GM18951 (cell line): ENCODE results near the gene IGFLR1.
"Not testable (repeated sequence)": the region's sequence is repeated elsewhere in the genome, so short reads cannot be mapped to it uniquely, and the experiment has no call there.

Source experiments
- POLR2A ChIP-seq: IDR thresholded peaks from 4 replicates; pipeline ENCODE4 v1.6.1; 2011; ENCODE audit warnings: mild to moderate bottlenecking; ENCODE audit not compliant: insufficient read length, insufficient read depth; ENCODE audit errors: extremely low read depth
- in situ Hi-C: fragments of 300-500 bp; cut with MboI; formaldehyde crosslinking; loops from one replicate; pipeline ENCODE4 v1.12.0; 2022; ENCODE audit warnings: low sequenced_read_pairs, mixed read lengths, inconsistent platforms; ENCODE audit not compliant: unreplicated experiment

The IGFLR1 gene

DNA sequence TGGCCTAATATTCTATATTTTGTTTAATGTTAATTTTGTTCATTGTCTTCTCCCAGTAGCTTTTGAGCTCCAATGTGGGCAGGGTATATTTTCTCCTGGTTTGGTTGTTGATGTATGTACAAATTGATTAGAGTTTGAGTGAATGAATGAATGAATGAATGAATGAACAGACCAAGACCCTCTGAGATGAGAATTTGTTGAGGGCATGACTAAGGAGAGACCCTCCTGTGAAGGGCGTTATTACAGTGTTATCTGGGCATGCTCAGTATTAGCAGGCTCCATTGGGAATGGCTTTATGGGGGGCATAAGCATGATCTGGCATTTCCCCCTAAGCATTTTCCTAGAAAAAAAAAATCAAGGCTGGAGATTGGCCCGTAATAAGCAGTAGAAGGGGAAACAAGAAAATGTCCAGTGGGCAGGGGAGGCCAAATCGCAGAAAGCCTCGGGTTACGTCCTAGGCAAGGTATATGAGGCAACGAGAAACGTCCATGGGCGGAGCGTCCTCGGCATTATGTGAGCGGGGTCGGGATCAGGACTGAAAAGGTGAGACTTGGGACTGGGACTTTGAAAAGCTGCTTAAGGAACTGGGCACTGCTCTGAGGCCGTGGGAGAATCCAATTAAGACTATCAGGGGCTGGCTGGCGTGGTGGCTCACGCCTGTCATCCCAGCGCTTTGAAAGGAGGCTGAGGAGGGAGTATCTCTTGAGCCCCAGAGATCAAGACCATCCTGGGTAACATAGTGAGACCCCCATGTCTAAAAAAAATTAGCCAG, 32.2 kb upstream of the IGFLR1 start:
- in situ Hi-C loops = no loop called here

DNA sequence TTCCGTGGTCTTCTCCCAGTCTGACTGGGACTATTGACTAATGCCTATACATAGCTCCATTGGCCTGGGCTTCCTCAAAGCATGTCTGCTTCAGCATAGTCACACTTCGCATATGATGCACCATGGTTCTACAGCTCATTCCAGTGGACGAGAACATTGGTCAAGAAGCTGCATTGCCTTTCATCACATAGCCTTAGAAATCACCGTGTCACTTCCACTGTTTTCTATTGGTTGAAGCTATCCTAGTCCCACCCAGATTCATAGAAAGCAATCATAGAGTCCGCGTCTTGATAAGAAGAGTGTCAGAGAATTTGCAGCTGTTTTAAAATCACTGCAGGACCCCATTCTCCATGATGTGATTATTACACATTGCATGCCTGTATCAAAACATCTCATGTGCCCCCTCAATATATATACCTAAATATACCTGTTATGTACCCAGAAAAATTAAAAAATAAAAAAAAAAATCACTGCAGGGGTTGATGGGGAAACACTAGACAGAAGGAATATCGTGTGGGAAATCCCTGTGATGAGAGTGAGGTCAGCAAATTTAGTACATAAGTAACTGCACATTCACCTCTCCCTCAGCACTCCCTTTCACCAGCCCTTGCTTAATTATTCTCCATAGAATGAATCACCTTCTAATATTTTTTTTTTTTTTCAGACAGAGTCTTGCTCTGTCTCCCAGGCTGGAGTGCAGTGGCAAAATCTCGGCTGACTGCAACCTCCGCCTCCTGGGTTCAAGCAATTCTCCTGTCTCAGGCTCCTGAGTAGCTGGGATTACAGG, 31.0 kb upstream of the IGFLR1 start:
- TF ChIP-seq POLR2A = no peak
- in situ Hi-C loops = no loop called here

More for the DNA sequence above, 32.2 kb upstream of the IGFLR1 start:
- no peak for TF ChIP-seq POLR2A

DNA sequence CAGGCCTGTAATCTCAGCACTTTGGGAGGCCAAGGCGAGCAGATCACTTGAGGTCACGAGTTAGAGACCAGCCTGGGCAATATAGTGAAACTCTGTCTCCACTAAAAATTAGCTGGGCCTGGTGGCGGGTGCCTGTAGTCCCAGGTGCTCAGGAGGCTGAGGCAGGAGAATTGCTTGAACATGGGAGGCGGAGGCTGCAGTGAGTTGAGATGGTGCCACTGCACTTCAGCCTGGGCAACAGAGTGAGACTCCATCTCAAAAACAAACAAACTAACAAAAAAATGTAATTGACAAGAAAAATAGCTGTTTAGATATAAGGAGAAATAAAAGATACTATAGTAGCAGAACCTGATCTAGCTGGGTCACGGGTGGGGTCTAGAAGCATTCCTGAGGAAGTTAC, 30.1 kb upstream of the IGFLR1 start:
- in situ Hi-C loops = not testable (repeated sequence)

DNA sequence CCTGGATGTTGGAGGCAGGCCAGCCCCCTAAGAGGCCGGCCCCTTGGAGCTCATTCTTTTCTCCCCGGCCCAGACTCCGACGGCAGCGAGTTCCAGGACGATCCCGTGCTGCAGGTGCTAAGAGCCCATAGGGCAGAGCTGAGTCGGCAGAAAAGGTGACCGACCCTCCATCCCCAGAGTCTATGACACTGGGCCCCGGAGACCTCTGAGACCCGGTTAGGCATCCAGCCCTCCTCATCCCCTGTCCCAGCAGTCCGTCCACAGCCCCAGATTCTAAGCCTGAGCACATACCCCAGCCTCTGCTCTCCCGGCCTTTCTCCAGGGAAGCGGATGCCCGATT, 25.8 kb upstream of the IGFLR1 start:
- in situ Hi-C loops = no loop called here
- no peak for TF ChIP-seq POLR2A

DNA sequence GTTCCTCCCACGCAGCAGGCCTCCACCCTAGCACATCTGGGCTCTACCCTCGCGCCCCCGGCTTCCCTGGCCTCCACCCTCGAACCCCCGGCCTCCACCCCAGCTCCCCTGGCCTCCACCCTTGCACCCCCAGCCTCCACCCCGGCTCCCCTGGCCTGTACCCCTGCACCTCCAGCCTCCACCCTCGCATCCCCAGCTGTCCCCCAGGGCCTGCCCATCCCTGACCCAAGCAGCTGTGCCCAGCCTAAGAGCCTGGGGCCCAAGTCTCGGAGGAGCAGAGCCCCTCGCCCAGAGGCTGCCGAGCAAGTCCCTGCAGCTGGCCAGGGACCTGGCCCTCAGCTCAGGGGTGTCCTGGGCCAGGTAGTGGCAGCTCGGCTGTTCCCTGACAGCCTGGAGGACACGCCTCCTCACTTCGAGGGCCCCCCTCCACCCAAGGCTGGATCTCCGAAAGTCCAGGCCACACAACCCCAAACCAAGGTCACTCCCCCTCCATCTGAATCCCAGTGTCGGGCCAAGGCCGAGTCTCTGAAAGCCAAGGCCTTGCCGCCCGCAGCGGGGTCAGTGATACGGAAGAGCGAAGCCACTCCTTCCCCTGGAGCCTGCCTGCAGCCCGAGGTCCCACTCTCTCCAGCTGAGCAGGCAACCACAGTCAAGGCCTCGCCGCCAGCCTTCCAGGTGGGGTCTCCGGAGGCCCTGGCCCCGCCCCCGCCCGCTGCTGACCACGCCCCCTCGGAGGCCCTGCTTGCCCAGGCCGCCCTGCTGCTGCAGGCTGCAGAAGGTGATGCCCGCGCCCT, 25.2 kb upstream of the IGFLR1 start:
- in situ Hi-C loops = no loop called here
- no peak for TF ChIP-seq POLR2A

DNA sequence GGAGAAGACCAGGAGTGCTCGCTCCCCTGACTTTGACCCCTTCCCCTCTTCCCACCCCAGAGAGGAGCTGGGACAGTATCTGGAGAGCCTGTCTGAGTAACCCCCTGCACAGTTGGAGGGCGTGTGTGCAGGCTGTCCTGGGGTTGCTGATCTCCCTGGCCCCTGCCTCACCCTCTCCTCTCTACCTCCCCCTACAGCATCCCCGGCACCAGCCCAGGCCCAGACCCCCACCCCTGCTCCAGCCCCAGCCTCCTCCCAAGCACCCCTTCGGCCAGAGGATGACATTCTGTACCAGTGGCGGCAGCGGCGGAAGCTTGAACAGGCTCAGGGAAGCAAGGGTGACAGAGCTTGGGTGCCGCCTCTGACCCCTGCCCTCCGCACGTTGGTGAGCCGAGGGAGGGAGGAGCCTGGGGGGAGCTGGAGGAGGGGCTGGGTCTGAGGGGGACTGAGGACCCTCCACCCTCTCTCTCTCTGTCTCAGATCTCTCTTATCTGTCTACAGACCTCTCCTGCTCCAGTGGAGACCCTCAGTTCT, 24.4 kb upstream of the IGFLR1 start:
- in situ Hi-C loops = no loop called here
- TF ChIP-seq POLR2A = no peak

DNA sequence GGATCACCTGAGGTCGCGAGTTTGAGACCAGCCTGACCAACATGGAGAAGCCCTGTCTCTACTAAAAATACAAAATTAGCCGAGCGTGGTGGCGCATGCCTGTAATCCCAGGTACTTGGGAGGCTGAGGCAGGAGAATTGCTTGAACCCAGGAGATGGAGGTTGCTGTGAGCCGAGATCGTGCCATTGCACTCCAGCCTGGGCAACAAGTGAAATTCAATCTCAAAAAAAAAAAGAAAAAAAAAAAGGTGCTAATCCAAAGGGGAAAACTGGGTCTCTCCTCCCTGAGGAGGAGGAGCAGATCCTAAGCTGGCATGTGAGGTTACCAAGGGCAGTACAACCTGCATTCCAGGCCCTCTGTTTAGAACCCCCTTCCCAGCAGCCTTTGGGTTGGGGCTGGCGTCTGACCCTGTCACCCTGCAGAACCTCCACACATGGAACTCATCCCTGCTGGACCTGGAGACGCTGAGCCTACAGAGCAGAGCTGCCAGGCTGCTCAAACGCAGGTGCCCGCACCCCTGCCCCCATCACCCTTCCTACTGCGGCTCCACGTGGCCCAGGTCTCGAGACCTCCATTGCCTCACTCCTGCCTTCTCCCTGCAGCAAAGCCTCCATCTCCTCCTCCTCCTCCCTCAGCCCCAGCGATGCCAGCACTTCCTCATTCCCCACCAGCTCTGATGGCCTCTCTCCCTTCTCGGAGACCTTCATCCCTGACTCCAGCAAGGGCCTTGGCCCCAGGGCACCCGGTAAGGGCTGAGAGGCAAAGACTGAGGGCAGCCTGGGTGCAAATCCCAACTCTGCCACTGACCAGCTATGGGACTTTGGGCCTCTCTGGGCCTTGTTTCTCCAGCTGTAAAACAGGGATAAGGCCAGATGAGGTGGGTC, 22.4 kb upstream of the IGFLR1 start:
- in situ Hi-C loops = no loop called here
- TF ChIP-seq POLR2A = no peak

DNA sequence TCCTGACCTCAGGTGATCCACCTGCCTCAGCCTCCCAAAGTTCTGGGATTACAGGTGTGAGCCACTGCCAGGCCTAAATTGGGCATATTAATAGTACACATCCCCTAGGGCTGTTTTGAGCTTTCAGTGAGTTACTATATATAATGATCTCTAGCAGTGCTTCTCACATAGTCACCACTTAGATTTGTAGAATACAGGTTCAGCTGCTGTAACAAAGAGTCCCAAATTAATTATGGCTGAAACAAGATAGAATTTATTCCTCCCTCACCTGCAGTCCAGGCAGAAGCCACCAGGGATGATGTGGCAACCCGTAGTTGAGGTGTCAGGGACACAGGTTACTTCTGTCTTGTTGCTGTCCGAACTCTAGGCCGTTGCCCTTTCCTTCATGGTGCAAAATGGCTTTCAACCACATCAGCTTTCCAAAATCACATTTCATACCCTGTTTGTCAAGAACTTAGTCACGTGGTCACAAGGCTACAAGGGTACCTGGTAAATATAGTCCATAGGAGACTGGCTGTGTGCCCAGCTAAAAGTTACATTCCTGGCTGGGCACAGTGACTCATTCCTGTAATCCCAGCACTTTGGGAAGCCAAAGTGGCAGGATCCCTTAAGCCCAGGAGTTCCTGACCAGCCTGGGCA, 18.6 kb upstream of the IGFLR1 start:
- in situ Hi-C loops = no loop called here

DNA sequence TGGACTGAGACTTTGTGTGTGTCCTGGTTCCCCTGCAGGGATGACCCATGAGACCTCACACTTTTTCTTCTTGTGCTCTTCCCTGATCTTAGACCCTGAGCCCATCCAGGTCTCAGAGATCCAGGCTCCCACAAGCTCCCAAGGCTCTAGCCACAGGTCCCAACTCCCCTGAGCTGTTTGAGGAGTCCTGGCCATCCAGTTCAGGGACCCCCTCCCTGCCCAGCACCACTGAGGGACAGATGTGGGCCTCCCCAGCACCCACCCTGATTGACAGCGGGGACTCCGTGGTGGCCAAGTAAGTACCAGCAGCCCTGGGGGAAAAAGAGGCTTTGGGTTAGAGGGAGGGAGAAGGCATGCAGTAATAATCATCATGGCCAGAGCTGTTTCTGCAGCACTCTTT, 17.4 kb upstream of the IGFLR1 start:
- in situ Hi-C loops = no loop called here
- TF ChIP-seq POLR2A = no peak

More for the DNA sequence above, 18.6 kb upstream of the IGFLR1 start:
- no peak for TF ChIP-seq POLR2A

DNA sequence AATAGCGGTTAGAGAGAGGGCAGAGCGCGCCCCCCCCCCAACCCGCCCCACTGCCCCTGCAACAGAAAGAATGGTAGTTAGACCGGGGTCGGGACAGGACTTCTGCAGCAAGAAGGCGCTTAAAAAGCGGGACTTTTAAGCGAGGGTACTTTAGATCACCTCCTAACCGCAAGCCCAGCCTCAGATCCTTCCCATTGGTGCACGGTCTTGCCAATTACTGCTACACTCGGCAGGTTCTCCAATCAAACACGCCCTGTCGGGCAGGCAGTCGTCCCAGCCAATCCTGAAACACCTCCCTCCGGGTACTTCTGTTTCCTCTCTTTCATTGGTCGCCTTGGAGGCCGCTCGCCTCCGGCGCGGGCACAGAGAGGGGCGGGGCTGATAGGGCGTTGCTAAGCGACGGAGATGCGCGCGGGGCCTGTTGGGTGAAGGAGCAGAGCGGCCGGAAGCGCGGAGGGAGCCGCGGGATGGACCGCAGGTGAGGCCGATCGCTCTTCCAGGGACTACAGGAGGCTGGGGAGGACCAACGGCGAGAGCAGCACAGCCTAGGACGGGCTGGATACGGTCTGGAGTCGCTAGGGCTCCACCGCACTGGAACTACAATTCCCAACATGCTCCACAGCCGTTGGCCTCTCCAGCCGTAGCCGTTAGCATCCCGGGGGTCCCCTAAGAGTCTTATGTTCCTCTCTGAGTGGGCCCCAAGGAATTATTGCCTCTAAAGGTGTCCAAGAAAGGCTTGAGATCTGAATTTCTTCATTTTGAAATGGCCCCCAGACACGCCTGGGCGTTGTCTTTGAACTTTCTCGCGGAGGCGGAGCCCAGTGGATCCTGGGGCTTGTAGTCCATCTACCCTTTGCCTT, 15.7 kb upstream of the IGFLR1 start, which contains the start of gene PROSER3:
TSS of gene PROSER3 (plus strand) at position 428 of the 860 bp plus-strand sequence. CDS start at position 468, 40 bp downstream.
- TF ChIP-seq POLR2A = peak; percentile 67
- in situ Hi-C loops = no loop called here

DNA sequence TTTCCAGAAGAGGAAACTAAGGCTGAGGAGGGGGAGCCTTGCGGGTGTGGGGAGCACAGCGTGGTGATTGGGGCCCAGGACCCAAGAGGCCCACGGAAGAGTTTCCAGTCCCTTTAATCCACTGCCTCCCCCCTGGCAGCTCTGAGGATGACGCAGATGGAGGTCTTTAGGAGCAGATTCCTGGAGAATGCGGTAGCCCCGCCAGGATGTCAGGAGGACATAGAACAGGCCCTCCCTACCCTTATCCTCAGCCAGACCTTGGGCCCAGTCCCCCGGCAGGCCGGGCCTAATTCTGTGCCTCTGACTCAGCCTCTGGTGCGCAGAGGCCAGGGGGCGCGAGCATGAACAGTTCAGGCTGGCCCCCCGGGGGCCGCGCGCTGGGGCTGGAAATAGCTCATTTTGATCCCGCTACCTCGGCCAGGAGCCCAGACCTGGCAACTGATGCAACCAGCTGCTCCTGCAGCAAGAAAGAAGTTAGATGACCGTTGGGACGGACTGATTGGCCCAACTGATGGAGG, 15.0 kb upstream of the IGFLR1 start:
- TF ChIP-seq POLR2A = no peak
- in situ Hi-C loops = no loop called here
